DLD1 (cell line): ENCODE results near the gene METTL26.

Experiments
- in situ Hi-C: cut with HindIII; loops from 2 replicates; pipeline ENCODE4 v1.10.0; 2017; ENCODE audit warnings: low sequenced_read_pairs

The METTL26 gene

DNA sequence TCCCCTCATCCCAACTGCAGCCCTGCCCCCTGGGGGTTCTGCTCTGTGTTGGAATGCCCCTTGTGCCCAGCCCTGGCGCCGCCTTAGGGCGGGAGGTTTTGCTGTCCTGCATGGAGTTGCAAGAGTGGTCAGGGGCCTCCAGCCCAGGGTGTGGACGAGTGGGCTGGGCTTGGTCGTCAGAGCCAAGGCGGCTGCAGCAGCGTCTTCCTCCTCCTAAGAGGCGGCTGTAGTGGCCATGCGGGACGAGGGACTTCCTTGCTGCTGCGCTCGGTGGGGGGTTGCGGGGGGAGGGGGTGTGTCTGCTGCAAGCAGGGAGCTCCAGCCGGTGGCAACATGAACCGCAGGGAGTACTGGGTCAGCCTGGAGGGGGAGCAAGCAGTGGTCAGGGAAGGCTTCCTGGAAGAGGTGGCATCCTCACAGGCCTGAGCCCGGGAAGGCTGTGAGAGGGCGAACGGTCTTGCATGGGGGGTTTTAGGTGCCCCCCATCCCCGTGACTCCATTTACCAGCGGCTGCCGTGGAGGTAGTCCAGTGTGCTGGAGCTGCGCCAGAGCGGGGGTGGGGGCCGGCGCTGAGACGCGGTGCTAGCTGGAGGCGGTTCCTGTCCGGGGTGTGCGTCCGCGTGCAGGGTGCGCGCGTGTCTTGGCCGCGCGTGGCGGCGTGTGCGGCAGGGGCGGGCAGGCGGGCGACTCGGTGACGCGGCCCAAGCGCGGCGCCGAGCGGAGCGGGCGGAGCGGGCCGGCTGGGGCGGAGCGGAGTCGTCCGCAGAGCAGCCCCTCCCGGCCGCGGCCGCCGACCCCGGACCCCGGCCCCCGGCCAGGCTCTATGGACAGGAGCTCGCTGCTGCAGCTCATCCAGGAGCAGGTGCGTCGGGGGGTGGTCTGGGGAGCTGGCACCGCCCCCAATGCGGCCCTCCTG is 39.1 kb upstream of the METTL26 start, which contains the start of gene RHBDL1:
RHBDL1 (plus strand) TSS at position 704 of the 916 bp plus-strand sequence; CDS start at position 824, 120 bp downstream.
- in situ Hi-C loops = no loop called here

DNA sequence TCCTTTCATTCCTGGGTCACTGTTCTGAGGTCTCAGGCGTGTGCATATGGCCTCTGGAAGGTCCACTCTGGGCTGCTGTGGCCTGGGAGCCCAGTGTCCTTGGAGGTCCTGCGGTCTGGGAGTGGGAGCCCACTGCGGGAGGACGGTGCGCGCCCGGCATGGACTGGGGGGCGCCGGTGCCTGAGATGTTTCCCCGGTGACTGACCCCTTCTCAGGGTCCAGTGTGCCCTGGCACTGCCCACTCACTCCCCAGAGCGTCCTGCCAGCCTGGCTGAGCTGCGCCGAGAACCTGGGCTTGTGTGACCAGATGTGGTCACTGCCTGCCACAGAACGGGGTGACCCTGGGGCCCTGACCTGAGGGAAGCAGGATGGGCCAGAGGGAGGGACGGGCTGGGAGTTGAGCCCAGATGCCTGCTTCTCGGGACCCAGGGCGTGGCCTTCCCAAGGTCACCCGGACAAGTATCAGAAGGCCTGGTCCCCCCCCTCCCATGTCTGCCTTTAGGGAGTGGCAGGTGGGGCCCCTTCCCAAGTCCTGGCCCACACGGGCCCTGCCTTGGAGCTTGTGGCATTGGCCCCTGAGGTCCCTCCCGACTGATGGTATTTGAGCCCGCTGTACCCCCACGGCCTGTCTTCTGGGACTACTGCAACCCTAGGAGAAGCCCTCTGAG is 38.2 kb upstream of the METTL26 start:
- in situ Hi-C loops = no loop called here

DNA sequence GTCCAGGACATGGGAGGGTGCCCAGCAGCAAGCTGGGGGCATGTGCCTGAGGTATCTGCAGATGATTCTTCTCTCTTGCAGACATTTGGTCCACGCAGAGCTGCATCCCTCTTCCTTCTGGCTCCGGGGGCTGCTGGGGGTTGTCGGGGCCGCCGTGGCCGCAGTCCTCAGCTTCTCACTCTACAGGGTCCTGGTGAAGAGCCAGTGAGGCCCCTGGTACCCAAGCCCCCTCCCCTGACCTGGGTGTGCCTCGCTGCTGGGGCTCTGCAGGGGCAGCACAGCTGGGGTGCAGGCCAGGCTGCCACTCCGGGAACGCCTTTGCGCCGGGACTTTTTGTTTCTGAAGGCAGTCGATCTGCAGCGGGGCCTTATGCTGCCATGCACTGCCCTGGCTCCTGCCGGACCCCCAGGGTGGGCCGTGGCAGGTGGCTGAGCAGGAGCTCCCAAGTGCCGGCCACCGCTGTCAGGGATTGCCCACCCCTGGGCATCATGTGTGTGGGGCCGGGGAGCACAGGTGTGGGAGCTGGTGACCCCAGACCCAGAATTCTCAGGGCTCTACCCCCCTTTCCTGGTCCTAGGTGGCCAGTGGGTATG is 37.4 kb upstream of the METTL26 start:
- in situ Hi-C loops = no loop called here

DNA sequence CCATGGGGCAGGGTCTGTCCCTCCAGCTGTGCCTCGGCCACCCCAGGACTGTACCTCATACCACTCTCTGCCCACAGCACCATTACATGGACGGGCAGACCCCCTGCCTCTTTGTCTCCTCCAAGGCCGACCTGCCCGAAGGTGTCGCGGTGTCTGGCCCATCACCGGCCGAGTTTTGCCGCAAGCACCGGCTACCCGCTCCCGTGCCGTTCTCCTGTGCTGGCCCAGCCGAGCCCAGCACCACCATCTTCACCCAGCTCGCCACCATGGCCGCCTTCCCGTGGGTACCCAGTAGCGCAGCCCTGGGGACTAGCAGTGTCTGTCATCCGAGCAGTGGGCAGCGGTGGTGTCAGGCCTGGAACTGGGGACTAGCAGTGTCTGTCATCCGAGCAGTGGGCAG is 36.7 kb upstream of the METTL26 start:
- in situ Hi-C loops = no loop called here

- in situ Hi-C loops = no loop called here
Observed at GRCh38 chr16:672371-672770, 36.3 kb upstream of the METTL26 start.

DNA sequence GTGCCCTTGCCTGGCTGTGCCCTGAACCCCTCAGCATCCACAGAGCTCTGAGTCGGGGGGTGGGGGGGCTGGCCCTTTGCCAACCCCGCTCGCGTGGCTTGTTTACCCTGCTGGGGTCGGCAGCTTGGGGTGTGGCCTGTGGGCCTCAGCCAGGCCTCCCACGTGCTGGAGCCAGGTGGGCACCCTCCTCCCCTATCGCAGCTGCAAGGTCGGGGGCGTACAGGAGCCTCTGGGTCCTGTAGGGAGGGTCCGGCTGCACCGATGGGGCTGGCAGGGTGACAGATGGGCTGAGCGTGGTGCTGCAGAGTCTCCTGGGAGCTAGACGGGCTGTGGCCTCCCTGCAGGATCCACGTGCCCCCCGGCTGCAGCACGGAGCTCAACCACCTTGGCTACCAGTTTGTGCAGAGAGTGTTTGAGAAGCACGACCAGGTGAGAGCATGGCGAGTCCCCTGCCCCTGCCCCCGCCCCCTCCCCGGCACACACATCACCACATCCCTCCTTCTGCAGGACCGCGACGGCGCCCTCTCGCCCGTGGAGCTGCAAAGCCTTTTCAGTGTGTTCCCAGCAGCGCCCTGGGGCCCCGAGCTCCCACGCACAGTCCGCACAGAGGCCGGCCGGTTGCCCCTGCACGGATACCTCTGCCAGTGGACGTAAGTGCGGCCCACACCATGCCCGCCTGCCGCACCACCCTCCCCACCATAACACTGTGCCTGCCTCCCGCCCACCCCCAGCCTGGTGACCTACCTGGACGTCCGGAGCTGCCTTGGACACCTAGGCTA is 35.4 kb upstream of the METTL26 start:
- in situ Hi-C loops = no loop called here

DNA sequence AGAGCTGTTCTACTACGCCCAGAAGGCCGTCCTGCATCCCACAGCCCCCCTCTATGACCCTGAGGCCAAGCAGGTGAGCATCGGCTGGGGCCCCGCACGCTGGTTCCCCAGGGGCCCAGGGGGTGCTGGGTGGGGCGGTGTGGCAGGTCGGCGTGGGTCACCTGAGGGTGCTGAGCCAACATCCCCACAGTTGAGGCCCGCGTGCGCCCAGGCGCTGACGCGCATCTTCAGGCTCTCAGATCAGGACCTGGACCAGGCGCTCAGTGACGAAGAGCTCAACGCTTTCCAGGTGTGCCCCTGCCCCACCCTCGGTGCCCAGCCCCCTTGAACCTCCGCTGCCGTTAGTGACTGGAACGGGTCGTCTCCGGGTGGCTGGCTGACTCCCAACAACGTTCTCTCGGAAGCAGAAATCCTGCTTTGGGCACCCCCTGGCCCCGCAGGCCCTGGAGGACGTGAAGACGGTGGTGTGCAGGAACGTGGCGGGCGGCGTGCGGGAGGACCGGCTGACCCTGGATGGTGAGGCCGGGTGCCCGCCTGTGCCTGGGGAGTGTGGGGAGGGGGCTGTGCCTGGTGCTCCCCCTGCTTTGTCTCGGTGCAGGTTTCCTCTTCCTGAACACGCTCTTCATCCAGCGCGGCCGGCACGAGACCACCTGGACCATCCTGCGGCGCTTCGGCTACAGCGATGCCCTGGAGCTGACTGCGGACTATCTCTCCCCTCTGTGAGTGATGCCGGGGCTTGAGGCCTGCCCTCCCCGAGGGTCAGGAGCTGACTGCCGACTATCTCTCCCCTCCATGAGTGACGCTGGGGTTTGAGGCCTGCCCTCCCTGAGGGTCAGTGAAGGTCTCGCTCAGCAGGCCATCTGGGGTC is 34.6 kb upstream of the METTL26 start:
- in situ Hi-C loops = no loop called here

DNA sequence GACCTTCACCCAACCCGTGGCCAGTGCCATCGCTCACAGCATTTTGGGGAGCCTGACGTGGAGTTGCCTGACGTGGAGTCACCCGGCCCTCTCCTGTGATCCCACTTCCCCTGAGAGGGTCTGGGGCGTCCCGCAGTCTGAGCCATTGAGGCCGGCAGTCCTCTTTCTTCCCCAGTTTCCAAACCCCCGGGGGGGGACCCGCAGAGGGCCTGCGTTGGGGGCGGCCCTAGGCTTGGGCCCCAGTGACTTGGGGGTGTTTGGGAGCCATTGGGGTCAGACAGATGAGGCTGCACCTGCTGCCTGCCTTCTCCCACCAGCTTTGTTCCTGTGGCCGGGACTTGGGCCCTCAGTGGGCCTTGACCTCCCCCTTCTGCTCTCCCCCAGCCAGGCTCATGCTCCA is 33.6 kb upstream of the METTL26 start:
- in situ Hi-C loops = no loop called here

DNA sequence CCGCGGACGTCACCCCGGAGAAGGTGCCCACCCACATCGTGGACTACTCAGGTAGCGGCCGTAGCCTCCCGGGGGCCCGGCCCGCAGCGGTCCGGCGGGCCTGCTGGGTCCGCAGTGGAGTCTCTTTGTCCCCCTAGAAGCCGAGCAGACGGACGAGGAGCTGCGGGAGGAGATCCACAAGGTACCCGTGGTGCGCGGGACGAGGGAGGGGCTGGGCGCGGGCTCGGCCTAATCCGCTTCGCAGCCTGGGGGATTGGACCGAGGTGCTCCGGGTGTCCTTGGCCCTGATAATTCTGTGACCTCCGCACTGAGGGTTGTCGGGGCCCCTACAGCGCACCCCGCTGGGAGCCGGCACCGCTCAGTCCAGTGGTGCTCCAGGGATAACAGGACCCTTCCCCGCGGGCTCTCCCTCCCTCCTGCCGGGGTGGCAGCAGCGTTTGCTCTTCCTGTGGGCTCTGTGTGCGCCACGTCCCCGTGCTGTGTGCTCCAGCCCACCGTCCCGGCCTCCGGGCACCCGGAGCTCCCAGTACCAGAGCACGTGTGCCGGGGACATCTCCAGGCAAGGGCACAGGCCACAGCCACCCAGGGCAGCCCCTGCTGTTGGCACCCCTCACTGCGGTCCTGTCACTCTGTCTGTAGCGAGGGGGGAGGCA is 32.5 kb upstream of the METTL26 start:
- in situ Hi-C loops = no loop called here

- in situ Hi-C loops = no loop called here
Observed at GRCh38 chr16:667780-668518, 31.8 kb upstream of the METTL26 start, which contains the start of gene RHOT2. Gene RHOT2, plus strand, starts transcription at chr16:668132. Its CDS starts 68 bp downstream, at chr16:668200.

- in situ Hi-C loops = no loop called here
Observed at GRCh38 chr16:667113-667779, 31.1 kb upstream of the METTL26 start.

- in situ Hi-C loops = no loop called here
Observed at GRCh38 chr16:666572-666971, 30.5 kb upstream of the METTL26 start.

DNA sequence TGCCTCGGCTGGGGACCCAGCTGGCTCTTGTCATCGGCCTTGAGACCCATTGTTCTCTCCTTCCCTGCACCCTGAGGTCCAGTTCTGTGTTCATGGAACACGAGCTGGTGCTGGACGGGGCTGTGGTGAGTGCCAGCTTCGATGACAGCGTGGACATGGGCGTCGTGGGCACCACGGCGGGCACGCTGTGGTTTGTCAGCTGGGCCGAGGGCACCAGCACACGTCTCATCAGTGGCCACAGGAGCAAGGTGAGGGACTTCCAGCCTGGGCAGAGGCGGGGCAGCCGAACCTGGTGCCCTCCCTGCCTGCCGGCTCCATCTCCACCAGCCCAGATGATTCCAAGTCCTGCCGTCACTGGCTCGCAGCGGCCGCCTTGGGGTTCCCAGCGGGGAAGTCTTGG is 26.5 kb upstream of the METTL26 start:
- in situ Hi-C loops = no loop called here

- in situ Hi-C loops = no loop called here
Observed at GRCh38 chr16:662095-662494, 26.0 kb upstream of the METTL26 start.

- in situ Hi-C loops = no loop called here
Observed at GRCh38 chr16:661184-661821, 25.2 kb upstream of the METTL26 start.

DNA sequence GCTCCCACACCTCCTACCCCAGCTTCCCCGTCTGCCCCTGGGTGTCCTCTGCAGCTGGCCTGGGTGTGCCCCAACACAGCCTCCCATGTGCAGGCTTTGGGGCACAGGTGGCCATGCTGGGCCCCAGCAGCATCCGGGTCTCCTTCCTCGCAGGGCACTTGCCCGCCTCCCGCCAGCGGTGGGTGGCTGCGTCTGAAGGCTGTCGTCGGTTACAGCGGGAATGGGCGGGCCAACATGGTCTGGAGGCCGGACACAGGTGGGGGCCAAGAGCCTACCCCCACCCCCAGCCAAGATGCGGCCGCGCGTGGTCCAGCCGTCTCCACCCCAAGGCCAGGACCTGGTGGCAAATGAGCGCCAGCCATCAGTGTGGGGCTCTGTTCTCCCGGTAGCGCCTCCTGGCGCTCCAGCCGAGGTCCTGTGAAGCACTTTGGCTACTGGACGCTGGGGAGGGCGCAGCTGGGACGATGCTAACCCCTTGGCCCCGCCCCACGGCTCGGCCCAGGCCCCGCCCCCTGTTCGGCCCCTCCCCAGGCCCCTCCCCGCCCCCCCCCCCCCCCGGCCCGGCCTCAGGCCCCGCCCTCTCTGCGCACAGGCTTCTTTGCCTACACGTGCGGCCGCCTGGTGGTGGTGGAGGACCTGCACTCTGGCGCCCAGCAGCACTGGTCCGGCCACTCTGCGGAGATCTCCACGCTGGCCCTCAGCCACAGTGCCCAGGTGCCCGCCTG is 24.5 kb upstream of the METTL26 start:
- in situ Hi-C loops = no loop called here

GRCh38 chr16:660132-660458 is 24.0 kb upstream of the METTL26 start:
- in situ Hi-C loops = no loop called here
